ENCODE results near the gene TMEM130. TPM values are rescaled to one million over a fixed set of nuclear protein-coding genes. Genes with fewer than 3 reads are reported as not detected.

TMEM130 gene
- total and polyA plus RNA-seq, 2 experiments from 2014 or later = 1.5 to 2.0 TPM

DNA sequence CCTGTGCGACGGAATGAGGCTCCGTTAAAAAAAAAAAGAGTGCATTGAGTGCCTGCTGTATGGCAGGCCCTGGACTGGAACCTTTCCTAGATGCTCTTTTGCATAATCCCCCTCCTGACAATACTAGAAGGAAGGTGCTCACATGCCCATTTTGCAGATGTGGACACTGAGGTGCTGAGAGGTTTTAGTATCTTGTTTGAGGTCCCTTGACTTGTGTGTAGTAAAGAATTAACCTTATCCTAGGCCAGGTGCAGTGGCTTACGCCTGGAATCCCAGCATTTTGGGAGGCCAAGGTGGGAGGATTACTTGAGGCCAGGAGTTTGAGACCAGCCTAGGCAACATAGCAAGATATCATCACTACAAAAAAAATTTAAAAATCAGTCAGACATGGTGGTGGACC, 46.6 kb downstream of the TMEM130 start:
- no peak overlapping the region for H3K4me3 Mint-ChIP-seq
- no peak overlapping the region for H3K4me3 ChIP-seq
- peaks cover 30% of the 10 kb centered on the region for H3K4me1 Mint-ChIP-seq
- no peaks in the 10 kb centered on the region; the same call in 1 of the 2 replicates for H3K36me3 ChIP-seq (ENCODE audit: insufficient read depth)
- no peaks in the 10 kb centered on the region; the same call in 2 of the 3 replicates for H3K9me3 Mint-ChIP-seq
- peaks cover 12% of the 10 kb centered on the region; the same call in 1 of the 2 replicates for H3K9me2 ChIP-seq (ENCODE audit: insufficient read depth)
- H3K79me2 ChIP-seq (replicated peaks; ENCODE audit: insufficient read depth) = no peaks in the 10 kb centered on the region
- no peaks in the 10 kb centered on the region for H4K20me1 ChIP-seq (replicated peaks; ENCODE audit: insufficient read depth)
- peaks cover 9% of the 10 kb centered on the region for H3K27me3 Mint-ChIP-seq (ENCODE audit: insufficient read depth, low read depth, poor library complexity)
- H2AFZ ChIP-seq = no peak overlapping the region
- no peak for TF ChIP-seq ZNF331 (CRISPR knock-in tag; IDR thresholded peaks at IDR 0.05; ENCODE audit: low read depth)
- TF ChIP-seq EZH2 (IDR thresholded peaks at IDR 0.05; ENCODE audit: low read depth, unreplicated experiment) = no peak
- TF ChIP-seq STAT1 (IDR thresholded peaks at IDR 0.05; ENCODE audit: unreplicated experiment) = no peak
- TF ChIP-seq CREB1 (CRISPR knock-in tag; IDR thresholded peaks at IDR 0.05; ENCODE audit: low read depth) = no peak
- TF ChIP-seq, protein P1, sequence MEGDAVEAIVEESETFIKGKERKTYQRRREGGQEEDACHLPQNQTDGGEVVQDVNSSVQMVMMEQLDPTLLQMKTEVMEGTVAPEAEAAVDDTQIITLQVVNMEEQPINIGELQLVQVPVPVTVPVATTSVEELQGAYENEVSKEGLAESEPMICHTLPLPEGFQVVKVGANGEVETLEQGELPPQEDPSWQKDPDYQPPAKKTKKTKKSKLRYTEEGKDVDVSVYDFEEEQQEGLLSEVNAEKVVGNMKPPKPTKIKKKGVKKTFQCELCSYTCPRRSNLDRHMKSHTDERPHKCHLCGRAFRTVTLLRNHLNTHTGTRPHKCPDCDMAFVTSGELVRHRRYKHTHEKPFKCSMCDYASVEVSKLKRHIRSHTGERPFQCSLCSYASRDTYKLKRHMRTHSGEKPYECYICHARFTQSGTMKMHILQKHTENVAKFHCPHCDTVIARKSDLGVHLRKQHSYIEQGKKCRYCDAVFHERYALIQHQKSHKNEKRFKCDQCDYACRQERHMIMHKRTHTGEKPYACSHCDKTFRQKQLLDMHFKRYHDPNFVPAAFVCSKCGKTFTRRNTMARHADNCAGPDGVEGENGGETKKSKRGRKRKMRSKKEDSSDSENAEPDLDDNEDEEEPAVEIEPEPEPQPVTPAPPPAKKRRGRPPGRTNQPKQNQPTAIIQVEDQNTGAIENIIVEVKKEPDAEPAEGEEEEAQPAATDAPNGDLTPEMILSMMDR (conservative IDR thresholded peaks at IDR 0.05; ENCODE audit: low read depth in 2 of 2) = no peak
- TF ChIP-seq, protein P2, sequence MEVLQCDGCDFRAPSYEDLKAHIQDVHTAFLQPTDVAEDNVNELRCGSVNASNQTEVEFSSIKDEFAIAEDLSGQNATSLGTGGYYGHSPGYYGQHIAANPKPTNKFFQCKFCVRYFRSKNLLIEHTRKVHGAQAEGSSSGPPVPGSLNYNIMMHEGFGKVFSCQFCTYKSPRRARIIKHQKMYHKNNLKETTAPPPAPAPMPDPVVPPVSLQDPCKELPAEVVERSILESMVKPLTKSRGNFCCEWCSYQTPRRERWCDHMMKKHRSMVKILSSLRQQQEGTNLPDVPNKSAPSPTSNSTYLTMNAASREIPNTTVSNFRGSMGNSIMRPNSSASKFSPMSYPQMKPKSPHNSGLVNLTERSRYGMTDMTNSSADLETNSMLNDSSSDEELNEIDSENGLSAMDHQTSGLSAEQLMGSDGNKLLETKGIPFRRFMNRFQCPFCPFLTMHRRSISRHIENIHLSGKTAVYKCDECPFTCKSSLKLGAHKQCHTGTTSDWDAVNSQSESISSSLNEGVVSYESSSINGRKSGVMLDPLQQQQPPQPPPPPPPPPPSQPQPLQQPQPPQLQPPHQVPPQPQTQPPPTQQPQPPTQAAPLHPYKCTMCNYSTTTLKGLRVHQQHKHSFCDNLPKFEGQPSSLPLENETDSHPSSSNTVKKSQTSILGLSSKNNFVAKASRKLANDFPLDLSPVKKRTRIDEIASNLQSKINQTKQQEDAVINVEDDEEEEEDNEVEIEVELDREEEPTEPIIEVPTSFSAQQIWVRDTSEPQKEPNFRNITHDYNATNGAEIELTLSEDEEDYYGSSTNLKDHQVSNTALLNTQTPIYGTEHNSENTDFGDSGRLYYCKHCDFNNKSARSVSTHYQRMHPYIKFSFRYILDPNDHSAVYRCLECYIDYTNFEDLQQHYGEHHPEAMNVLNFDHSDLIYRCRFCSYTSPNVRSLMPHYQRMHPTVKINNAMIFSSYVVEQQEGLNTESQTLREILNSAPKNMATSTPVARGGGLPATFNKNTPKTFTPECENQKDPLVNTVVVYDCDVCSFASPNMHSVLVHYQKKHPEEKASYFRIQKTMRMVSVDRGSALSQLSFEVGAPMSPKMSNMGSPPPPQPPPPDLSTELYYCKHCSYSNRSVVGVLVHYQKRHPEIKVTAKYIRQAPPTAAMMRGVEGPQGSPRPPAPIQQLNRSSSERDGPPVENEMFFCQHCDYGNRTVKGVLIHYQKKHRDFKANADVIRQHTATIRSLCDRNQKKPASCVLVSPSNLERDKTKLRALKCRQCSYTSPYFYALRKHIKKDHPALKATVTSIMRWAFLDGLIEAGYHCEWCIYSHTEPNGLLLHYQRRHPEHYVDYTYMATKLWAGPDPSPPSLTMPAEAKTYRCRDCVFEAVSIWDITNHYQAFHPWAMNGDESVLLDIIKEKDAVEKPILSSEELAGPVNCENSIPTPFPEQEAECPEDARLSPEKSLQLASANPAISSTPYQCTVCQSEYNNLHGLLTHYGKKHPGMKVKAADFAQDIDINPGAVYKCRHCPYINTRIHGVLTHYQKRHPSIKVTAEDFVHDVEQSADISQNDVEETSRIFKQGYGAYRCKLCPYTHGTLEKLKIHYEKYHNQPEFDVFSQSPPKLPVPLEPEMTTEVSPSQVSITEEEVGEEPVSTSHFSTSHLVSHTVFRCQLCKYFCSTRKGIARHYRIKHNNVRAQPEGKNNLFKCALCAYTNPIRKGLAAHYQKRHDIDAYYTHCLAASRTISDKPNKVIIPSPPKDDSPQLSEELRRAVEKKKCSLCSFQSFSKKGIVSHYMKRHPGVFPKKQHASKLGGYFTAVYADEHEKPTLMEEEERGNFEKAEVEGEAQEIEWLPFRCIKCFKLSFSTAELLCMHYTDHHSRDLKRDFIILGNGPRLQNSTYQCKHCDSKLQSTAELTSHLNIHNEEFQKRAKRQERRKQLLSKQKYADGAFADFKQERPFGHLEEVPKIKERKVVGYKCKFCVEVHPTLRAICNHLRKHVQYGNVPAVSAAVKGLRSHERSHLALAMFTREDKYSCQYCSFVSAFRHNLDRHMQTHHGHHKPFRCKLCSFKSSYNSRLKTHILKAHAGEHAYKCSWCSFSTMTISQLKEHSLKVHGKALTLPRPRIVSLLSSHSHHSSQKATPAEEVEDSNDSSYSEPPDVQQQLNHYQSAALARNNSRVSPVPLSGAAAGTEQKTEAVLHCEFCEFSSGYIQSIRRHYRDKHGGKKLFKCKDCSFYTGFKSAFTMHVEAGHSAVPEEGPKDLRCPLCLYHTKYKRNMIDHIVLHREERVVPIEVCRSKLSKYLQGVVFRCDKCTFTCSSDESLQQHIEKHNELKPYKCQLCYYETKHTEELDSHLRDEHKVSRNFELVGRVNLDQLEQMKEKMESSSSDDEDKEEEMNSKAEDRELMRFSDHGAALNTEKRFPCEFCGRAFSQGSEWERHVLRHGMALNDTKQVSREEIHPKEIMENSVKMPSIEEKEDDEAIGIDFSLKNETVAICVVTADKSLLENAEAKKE (CRISPR knock-in tag; IDR thresholded peaks at IDR 0.05) = no peak
- no peak for TF ChIP-seq ZNF114 (CRISPR knock-in tag; IDR thresholded peaks at IDR 0.05)
- TF ChIP-seq JUNB (IDR thresholded peaks at IDR 0.05; ENCODE audit: unreplicated experiment) = no peak
- TF ChIP-seq EZH2phosphoT487 (IDR thresholded peaks at IDR 0.05; ENCODE audit: unreplicated experiment) = no peak
- TF ChIP-seq, protein P3, sequence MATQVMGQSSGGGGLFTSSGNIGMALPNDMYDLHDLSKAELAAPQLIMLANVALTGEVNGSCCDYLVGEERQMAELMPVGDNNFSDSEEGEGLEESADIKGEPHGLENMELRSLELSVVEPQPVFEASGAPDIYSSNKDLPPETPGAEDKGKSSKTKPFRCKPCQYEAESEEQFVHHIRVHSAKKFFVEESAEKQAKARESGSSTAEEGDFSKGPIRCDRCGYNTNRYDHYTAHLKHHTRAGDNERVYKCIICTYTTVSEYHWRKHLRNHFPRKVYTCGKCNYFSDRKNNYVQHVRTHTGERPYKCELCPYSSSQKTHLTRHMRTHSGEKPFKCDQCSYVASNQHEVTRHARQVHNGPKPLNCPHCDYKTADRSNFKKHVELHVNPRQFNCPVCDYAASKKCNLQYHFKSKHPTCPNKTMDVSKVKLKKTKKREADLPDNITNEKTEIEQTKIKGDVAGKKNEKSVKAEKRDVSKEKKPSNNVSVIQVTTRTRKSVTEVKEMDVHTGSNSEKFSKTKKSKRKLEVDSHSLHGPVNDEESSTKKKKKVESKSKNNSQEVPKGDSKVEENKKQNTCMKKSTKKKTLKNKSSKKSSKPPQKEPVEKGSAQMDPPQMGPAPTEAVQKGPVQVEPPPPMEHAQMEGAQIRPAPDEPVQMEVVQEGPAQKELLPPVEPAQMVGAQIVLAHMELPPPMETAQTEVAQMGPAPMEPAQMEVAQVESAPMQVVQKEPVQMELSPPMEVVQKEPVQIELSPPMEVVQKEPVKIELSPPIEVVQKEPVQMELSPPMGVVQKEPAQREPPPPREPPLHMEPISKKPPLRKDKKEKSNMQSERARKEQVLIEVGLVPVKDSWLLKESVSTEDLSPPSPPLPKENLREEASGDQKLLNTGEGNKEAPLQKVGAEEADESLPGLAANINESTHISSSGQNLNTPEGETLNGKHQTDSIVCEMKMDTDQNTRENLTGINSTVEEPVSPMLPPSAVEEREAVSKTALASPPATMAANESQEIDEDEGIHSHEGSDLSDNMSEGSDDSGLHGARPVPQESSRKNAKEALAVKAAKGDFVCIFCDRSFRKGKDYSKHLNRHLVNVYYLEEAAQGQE (IDR thresholded peaks at IDR 0.05; ENCODE audit: unreplicated experiment) = no peak
- TF ChIP-seq, protein P4, sequence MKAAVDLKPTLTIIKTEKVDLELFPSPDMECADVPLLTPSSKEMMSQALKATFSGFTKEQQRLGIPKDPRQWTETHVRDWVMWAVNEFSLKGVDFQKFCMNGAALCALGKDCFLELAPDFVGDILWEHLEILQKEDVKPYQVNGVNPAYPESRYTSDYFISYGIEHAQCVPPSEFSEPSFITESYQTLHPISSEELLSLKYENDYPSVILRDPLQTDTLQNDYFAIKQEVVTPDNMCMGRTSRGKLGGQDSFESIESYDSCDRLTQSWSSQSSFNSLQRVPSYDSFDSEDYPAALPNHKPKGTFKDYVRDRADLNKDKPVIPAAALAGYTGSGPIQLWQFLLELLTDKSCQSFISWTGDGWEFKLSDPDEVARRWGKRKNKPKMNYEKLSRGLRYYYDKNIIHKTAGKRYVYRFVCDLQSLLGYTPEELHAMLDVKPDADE (IDR thresholded peaks at IDR 0.05) = no peak
- TF ChIP-seq NANOG (IDR thresholded peaks at IDR 0.05; ENCODE audit: borderline replicate concordance) = no peak
- no peak for TF ChIP-seq POLR2AphosphoS5 (IDR thresholded peaks at IDR 0.05; ENCODE audit: low read depth)
- no peaks in the 10 kb centered on the region; the same call in 2 of the 3 replicates for H3K36me3 Mint-ChIP-seq (ENCODE audit: low read depth)
- peaks cover 11% of the 10 kb centered on the region for H3K4me1 ChIP-seq (ENCODE audit: insufficient read depth)
- no peaks in the 10 kb centered on the region for H3K27me3 ChIP-seq (ENCODE audit: insufficient read depth)
- no peak overlapping the region for H3K4me2 ChIP-seq
- no peaks in the 10 kb centered on the region for H3F3A ChIP-seq (replicated peaks; ENCODE audit: low read depth)
- ATAC-seq (no peak), DNase-seq (ENCODE audit: low spot score) (no peak)
- no peak overlapping the region for H3K27ac ChIP-seq (ENCODE audit: low read depth)
- no peak overlapping the region for H3K27ac Mint-ChIP-seq
